SJCRH30 (cell line): Measurements from ENCODE around the gene INSL3. TPM values are rescaled to one million over a fixed set of nuclear protein-coding genes. Genes with fewer than 3 reads are reported as not detected.
"Not testable (repeated sequence)": the region's sequence is repeated elsewhere in the genome, so short reads cannot be mapped to it uniquely, and the experiment has no call there.

Experiments used
- DNase-seq, 2 experiments: peaks; one replicate each; pipeline ENCODE4 v3.0.0-alpha.2; 2015 to 2020
- H3K27ac ChIP-seq: fragments of 250-450 bp; sonication (Bioruptor Pico); 2 replicates; pipeline ENCODE4 v1.5.1; 2020; ENCODE audit warnings: mild to moderate bottlenecking, moderate library complexity
- H3K27me3 ChIP-seq: fragments of 250-450 bp; sonication (Bioruptor Pico); 2 replicates; pipeline ENCODE4 v1.5.1; 2020; ENCODE audit warnings: mild to moderate bottlenecking, moderate library complexity
- H3K36me3 ChIP-seq: fragments of 250-450 bp; sonication (Bioruptor Pico); 2 replicates; pipeline ENCODE4 v1.5.1; 2020; ENCODE audit warnings: mild to moderate bottlenecking, moderate library complexity
- H3K4me1 ChIP-seq: fragments of 250-450 bp; sonication (Bioruptor Pico); 2 replicates; pipeline ENCODE4 v1.5.1; 2020; ENCODE audit warnings: mild to moderate bottlenecking, moderate library complexity
- H3K4me3 ChIP-seq: fragments of 250-450 bp; sonication (Bioruptor Pico); 2 replicates; pipeline ENCODE4 v1.5.1; 2020; ENCODE audit warnings: mild to moderate bottlenecking, moderate library complexity
- H3K9me3 ChIP-seq: fragments of 250-450 bp; sonication (Bioruptor Pico); replicated peaks from 2 replicates; pipeline ENCODE4 v1.5.1; 2020; ENCODE audit warnings: mild to moderate bottlenecking, moderate library complexity
- total RNA-seq: library from RNA; depleted of rRNA; stranded (reverse); fragments of >200 nt; shearing (Covaris generic); gene quantifications from 2 replicates; pipeline ENCODE4 v1.2.3, GENCODE V29; 2014

INSL3 gene
- total RNA-seq, 1 experiment from 2014 or later: not detected

- no peaks in the 10 kb centered on the region for H3K9me3 ChIP-seq
- no peak overlapping the region for H3K4me3 ChIP-seq
- H3K27me3 ChIP-seq: peaks cover 30% of the 10 kb centered on the region
- H3K27ac ChIP-seq: no peak overlapping the region
- H3K36me3 ChIP-seq: no peaks in the 10 kb centered on the region
- H3K4me1 ChIP-seq: no peaks in the 10 kb centered on the region
- DNase-seq: no peak
These were observed 31.1 kb downstream of the INSL3 start for GRCh38 chr19:17790059-17790780.

- no peaks in the 10 kb centered on the region for H3K36me3 ChIP-seq
- H3K4me1 ChIP-seq: no peaks in the 10 kb centered on the region
- H3K9me3 ChIP-seq: no peaks in the 10 kb centered on the region
- H3K27me3 ChIP-seq: peaks cover 19% of the 10 kb centered on the region
- H3K27ac ChIP-seq: no peak overlapping the region
- no peak for DNase-seq
- H3K4me3 ChIP-seq: no peak overlapping the region
These were observed 32.7 kb downstream of the INSL3 start for GRCh38 chr19:17788632-17789031.

DNA sequence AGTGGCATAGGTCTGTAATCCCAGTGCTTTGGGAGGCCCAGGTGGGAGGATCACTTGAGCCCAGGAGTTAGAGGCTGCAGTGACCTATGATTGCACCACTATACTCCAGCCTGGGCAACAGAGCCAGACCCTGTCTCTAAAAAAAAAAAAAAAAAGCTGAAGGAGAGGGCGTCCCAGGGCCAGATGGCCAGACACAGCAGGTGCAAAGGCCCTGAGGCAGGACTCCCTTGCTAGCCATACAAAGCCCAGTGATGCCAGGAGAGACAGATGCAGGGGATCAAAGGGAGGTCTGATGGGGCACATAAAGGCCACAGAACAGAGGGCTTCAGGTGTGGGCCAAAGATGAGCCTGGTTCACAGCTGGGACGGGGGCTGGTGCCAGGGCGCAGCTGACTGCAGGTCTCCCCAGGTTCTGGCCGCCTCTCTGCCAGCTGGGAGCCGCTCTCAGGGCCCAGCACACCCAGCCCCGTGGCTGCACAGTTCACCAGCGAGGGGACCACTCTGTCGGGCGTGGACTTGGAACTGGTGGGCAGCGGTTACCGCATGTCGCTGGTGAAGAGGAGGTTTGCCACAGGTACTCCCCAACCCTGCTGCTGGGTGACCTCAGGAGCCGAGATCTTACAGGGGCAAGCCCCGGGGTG lies 33.9 kb downstream of the INSL3 start:
- Histone ChIP-seq H3K4me3 (no peak overlapping the region), H3K27me3 (peaks cover 16% of the 10 kb centered on the region; the same call in 1 of the 2 replicates), H3K9me3 (no peaks in the 10 kb centered on the region), H3K4me1 (no peaks in the 10 kb centered on the region), H3K36me3 (no peaks in the 10 kb centered on the region), H3K27ac (no peak overlapping the region)
- no peak for DNase-seq

DNA sequence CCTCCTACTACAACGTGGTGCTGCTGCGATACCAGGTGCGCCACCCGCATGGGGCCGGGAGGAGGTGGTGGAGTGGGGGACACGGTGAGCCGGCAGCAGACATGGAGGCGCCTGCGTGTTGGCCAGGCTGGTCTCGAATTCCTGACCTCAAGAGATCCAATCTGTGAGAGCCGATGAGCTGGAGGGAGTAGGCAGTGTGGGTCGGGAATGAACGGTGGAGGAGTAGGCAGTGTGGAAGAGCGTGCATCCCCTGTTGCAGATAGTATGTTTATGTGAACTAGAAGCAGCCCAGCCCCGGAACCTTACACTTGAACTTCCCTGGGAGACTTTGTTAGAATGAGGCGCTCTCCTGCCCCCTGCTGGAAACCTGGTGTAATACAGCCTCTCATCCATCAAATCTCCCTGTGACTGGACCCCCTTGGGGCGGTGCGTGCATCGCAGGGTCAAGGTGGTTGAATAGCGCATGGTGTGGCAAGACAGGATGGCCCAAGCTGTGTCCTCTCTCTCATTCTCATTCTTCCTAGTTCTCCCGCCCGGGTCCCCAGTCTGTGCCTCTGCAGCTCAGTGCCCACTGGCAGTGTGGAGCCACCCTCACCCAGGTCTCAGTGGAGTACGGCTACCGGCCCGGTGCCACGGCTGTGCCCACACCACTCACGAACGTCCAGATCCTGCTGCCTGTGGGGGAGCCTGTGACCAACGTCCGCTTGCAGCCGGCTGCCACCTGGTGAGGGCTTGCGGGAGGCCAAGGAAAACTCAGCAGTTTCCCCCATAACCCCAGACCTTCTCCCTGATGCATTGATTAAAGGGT lies 36.9 kb downstream of the INSL3 start:
- peak; percentile 74 to 91 for DNase-seq
- H3K36me3 ChIP-seq: no peaks in the 10 kb centered on the region
- no peaks in the 10 kb centered on the region for H3K4me1 ChIP-seq
- H3K27me3 ChIP-seq: no peaks in the 10 kb centered on the region
- no peak overlapping the region for H3K4me3 ChIP-seq
- no peak overlapping the region for H3K27ac ChIP-seq
- no peaks in the 10 kb centered on the region for H3K9me3 ChIP-seq

GRCh38 chr19:17783721-17784120 lies 37.6 kb downstream of the INSL3 start:
- DNase-seq, H3K9me3 ChIP-seq, H3K36me3 ChIP-seq, H3K27ac ChIP-seq, H3K27me3 ChIP-seq, H3K4me3 ChIP-seq, H3K4me1 ChIP-seq: not testable (repeated sequence)

DNA sequence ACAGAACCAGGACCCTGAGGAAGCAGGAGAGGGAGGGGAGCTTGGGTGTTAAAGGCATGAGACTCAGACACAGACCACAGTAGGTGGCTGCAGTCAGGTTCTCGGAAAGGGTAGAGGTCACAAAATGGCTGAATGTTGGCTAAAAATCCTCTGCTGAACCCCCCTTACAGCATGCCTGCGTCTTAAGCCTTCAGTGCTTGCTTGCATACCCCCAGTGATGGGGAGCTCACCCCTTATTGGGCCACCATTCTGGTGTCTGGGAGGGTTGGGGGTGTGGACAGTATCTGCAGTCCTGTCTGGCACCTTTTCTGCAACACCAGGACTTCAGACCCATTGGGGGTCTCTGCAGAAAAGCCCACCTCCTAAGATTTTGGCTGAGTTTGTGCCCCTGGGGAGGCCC lies 40.5 kb downstream of the INSL3 start:
- Histone ChIP-seq H3K4me1 (no peaks in the 10 kb centered on the region), H3K36me3 (no peaks in the 10 kb centered on the region), H3K27ac (no peak overlapping the region), H3K9me3 (no peaks in the 10 kb centered on the region), H3K4me3 (no peak overlapping the region), H3K27me3 (no peaks in the 10 kb centered on the region)
- DNase-seq: no peak

- Histone ChIP-seq H3K36me3 (no peaks in the 10 kb centered on the region), H3K27me3 (no peaks in the 10 kb centered on the region), H3K4me1 (no peaks in the 10 kb centered on the region), H3K27ac (no peak overlapping the region), H3K9me3 (no peaks in the 10 kb centered on the region), H3K4me3 (peak overlapping the region; percentile 31)
- peak; percentile 30 to 48 for DNase-seq
These were observed 42.1 kb downstream of the INSL3 start for GRCh38 chr19:17778968-17779929.

DNA sequence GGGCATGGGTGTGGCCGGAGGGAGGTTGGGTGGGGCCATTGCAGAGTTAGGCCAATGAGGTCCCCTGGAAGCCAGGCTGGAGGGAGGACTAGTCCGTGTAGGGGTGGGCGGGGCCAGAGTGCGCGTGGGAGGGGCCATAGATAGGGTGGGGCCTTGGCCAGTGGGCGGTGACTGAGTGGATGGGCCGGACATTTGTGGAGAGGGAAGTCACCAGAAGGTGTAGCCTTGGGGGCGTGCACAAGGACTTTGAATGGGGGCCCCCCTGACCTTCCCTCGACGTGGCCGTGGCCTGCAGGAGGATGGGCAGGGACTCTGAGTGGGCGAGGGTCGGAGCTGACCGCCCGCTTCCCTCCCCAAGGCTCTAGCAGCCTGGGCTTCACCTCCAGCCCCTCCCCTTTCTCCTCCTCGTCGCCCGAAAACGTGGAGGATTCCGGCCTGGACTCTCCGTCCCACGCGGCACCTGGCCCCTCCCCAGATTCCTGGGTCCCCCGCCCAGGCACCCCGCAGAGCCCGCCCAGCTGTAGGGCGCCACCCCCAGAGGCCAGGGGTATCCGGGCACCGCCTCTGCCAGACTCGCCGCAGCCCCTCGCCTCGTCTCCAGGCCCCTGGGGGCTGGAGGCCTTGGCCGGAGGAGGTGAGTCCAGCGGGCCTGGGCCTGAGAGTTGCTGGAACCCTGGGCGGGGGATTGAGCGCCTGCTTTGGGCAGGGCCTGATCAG lies 42.9 kb downstream of the INSL3 start:
- Histone ChIP-seq H3K4me1 (no peaks in the 10 kb centered on the region), H3K27me3 (no peaks in the 10 kb centered on the region), H3K4me3 (peak overlapping the region; percentile 31), H3K9me3 (no peaks in the 10 kb centered on the region), H3K36me3 (no peaks in the 10 kb centered on the region), H3K27ac (no peak overlapping the region)
- DNase-seq: peak; percentile 78 to 80

DNA sequence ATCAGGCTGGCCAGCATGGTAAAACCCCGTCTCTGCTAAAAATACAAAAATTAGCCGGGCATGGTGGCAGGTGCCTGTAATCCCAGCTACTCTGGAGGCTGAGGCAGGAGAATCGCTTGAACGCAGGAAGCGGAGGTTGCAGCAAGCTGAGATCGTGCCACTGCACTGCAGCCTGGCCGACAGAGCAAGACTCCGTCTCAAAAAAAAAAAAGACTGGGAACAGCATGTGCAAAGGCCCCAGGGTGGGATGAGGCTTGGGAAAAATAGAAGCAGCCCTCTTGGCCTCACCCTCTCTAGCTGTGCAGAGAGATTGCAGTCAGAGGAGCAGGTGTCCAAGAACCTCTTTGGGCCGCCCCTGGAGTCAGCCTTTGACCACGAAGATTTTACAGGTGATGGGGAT lies 43.5 kb downstream of the INSL3 start:
- H3K27me3 ChIP-seq, H3K27ac ChIP-seq, H3K36me3 ChIP-seq: not testable (repeated sequence)

DNA sequence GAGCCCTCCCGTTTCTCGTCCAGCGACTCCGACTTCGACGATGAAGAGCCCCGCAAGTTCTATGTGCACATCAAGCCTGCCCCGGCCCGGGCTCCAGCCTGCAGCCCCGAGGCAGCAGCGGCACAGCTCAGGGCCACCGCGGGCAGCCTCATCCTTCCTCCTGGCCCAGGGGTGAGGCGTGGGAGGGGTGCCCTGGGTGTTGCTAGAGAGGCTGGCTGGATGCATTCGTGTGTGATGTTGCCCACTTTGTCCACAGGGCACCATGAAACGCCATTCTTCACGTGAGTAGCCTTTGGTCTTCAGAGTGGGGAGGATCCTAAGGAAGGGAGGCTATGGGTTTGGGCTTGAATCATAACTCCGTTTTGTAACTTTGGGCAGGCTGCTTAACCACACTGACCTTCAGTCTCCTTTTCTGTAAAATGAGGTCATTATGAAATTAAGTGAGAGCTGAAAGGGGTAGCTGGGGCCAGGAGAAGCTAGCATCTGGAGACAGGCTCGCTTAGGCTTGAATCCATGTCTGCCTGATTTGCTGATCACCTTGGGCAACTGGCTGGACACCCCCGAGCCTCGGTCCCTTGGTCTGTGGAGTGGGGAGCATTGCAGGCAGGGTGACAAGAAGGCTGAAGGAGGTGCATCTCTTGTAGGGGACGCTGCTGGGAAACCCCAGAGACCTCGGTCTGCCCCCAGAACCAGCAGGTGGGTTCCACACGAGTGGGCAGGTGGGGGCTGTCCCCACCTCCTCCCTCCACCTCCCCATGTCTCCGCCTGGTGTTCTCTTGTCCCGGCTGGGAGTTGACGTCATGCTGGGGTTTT lies 45.1 kb downstream of the INSL3 start:
- Histone ChIP-seq H3K36me3 (no peaks in the 10 kb centered on the region), H3K27me3 (no peaks in the 10 kb centered on the region), H3K4me3 (no peak overlapping the region), H3K4me1 (no peaks in the 10 kb centered on the region), H3K27ac (no peak overlapping the region), H3K9me3 (no peaks in the 10 kb centered on the region)
- no peak for DNase-seq

More for the DNA sequence above, 43.5 kb downstream of the INSL3 start:
- H3K9me3 ChIP-seq, DNase-seq, H3K4me1 ChIP-seq, H3K4me3 ChIP-seq: not testable (repeated sequence)

DNA sequence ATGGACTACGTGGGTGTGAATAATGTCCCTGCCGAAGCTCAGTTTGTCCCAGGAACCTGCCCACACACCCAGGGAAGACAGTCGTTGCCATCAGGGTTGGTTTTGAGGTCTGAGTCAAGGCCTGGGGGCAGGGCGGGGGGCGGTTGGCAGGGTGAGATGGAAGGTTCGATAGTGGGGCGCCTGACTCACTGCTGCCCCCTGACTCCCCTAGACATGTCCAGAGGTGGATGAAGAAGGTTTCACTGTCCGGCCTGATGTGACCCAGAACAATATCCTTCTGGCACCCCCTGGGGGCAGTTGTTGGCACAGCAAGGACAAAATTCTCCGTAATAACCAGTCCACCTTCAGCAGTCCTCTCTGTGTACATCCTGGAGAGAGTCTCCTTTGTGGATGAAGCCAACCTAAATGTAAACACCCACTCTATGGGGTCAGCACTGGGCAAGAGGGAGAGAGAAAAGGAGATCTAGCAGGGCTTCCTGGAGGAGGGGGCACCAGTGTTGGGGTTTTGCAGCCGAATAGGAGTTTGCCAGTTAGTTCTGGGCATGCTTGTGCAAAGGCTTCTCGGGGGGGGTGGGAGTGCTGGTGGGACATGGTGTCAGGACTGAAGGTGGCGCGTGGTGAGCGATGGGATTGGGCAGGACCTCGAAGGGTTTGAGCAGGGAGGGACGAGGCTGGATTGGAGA lies 45.9 kb downstream of the INSL3 start:
- no peaks in the 10 kb centered on the region for H3K36me3 ChIP-seq
- no peaks in the 10 kb centered on the region for H3K27me3 ChIP-seq
- no peak overlapping the region for H3K27ac ChIP-seq
- peak; percentile 58 to 74 for DNase-seq
- no peaks in the 10 kb centered on the region for H3K9me3 ChIP-seq
- no peak overlapping the region for H3K4me3 ChIP-seq
- no peaks in the 10 kb centered on the region for H3K4me1 ChIP-seq

GRCh38 chr19:17772172-17772571 lies 49.1 kb downstream of the INSL3 start:
- no peaks in the 10 kb centered on the region for H3K9me3 ChIP-seq
- peak; percentile 33 to 54 for DNase-seq
- H3K27me3 ChIP-seq: no peaks in the 10 kb centered on the region

GRCh38 chr19:17770613-17771012 lies 50.7 kb downstream of the INSL3 start:
- Histone ChIP-seq H3K4me3 (no peak overlapping the region), H3K27me3 (no peaks in the 10 kb centered on the region), H3K36me3 (no peaks in the 10 kb centered on the region), H3K9me3 (no peaks in the 10 kb centered on the region), H3K27ac (no peak overlapping the region), H3K4me1 (no peaks in the 10 kb centered on the region)
- DNase-seq: no peak

More at GRCh38 chr19:17772172-17772571, 49.1 kb downstream of the INSL3 start:
- no peak overlapping the region for H3K27ac ChIP-seq
- H3K4me3 ChIP-seq: no peak overlapping the region
- H3K36me3 ChIP-seq: no peaks in the 10 kb centered on the region
- no peaks in the 10 kb centered on the region for H3K4me1 ChIP-seq
